Upper lobe of left lung (tissue), 6 donors: Measurements from ENCODE around the gene WNT2B. TPM values are rescaled to one million over a fixed set of nuclear protein-coding genes. Genes with fewer than 3 reads are reported as not detected.

ENCODE experiments used
- ATAC-seq, 2 donors: fragments of 200-7000 bp; cut with Tn5 transposase; one replicate each; pipeline ENCODE4 v1.9.1; 2022; ENCODE audit warnings: mild to moderate bottlenecking in 2 of 2, moderate library complexity in 2 of 2; ENCODE audit not compliant: low FRiP score in 2 of 2
- DNase-seq, 2 donors: peaks; one replicate each; pipeline ENCODE4 v3.0.0-alpha.2; 2019 to 2020
- H3K27ac ChIP-seq, 4 donors: fragments of 200-600 bp; sonication (generic); one replicate each; pipeline ENCODE4 v1.5.1; 2016 to 2019
- H3K27me3 ChIP-seq, 4 donors: fragments of 200-600 bp; sonication (generic); one replicate each; pipeline ENCODE4 v1.5.1; 2017 to 2019
- H3K36me3 ChIP-seq, 4 donors: fragments of 200-600 bp; sonication (generic); one replicate each; pipeline ENCODE4 v1.5.1; 2016 to 2019
- H3K4me1 ChIP-seq, 4 donors: fragments of 200-600 bp; sonication (generic); one replicate each; pipeline ENCODE4 v1.5.1; 2018 to 2019
- H3K4me3 ChIP-seq, 4 donors: fragments of 200-600 bp; sonication (generic); one replicate each; pipeline ENCODE4 v1.5.1; 2017 to 2019; ENCODE audit warnings: mild to moderate bottlenecking in 2 of 4, moderate library complexity in 1 of 4
- H3K9me3 ChIP-seq, 4 donors: fragments of 200-600 bp; sonication (generic); one replicate each; pipeline ENCODE4 v1.5.1; 2018 to 2019
- CTCF ChIP-seq, 6 experiments: fragments of 450-650 bp in 4 of 6; fragments of 200-600 bp in 2 of 6; sonication (generic) in 2 of 6; IDR thresholded peaks; one replicate each; pipeline ENCODE4 v1.5.1; 2016 to 2019; ENCODE audit warnings: antibody characterized with exemption in 6 of 6
- EP300 ChIP-seq, 4 donors: sonication (generic); formaldehyde crosslinking; IDR thresholded peaks; one replicate each; pipeline ENCODE4 v1.5.1; 2017; ENCODE audit warnings: antibody characterized with exemption in 4 of 4, control low read depth in 2 of 4
- POLR2A ChIP-seq, 4 donors: fragments of 450-650 bp; IDR thresholded peaks; one replicate each; pipeline ENCODE4 v1.5.1; 2016 to 2017; ENCODE audit warnings: antibody characterized with exemption in 4 of 4, mild to moderate bottlenecking in 2 of 4
- POLR2AphosphoS5 ChIP-seq, 2 donors: sonication (generic); formaldehyde crosslinking; IDR thresholded peaks; one replicate each; pipeline ENCODE4 v1.5.1; 2017; ENCODE audit warnings: antibody characterized with exemption in 2 of 2
- WGBS, 2 donors: methylation state at CpG; one replicate each; pipeline ENCODE4 v1.1.5; 2017 to 2018; 5-methylcytosine and 5-hydroxymethylcytosine counted together
- total RNA-seq, 6 donors: library from RNA; depleted of rRNA in 4 of 6; stranded (reverse); fragments of >200 nt in 4 of 6; gene quantifications; one replicate each; pipeline versions ENCODE4 v1.1.0 to v1.2.1, GENCODE V29; 2016 to 2021
- donor health status: DM: no; HTN: no; CAD: no; lungs with moderate emphysema.
- donor health status: DM: no; HTN: yes; CAD: no; lungs with severe emphysema.

WNT2B gene
- total RNA-seq = 10 to 100 TPM in 3 of 6 donors, 1 to 10 TPM in 3; 4.5 to 19.9 (median 9.5) TPM

- WGBS, 2 donors = 1% methylated on average over 31 to 51 of the region's 69 CpGs
- no peaks in the 10 kb centered on the region for H3K9me3 ChIP-seq
- H3K27me3 ChIP-seq = peaks cover 0 to 21% (median 2%) of the 10 kb centered on the region in 4 donors
- DNase-seq (peak in 1 of 2 donors; percentile 90), ATAC-seq (peak in 1 of 2 donors; percentile 76)
- no peak for TF ChIP-seq POLR2AphosphoS5 (IDR thresholded peaks at IDR 0.05)
- TF ChIP-seq EP300 (IDR thresholded peaks at IDR 0.05) = no peak
- TF ChIP-seq CTCF (IDR thresholded peaks at IDR 0.05) = peak in 1 of 6 experiments; percentile 37
- H3K4me1 ChIP-seq = peaks cover 16 to 36% (median 20%) of the 10 kb centered on the region in 4 donors
- peak within 1 kb of the TSS; percentile 37 to 62 (median 56) for H3K4me3 ChIP-seq
- H3K27ac ChIP-seq = peak within 1 kb of the TSS in 3 of 4 donors; percentile 18 to 77 (median 61)
- H3K36me3 ChIP-seq = no peaks in the 10 kb centered on the region
These were observed at the start of gene WNT2B for GRCh38 chr1:112508278-112509004. Gene WNT2B, plus strand, starts transcription at chr1:112508965. Its CDS starts 298 bp downstream, at chr1:112509263.

- no peak for TF ChIP-seq POLR2A (IDR thresholded peaks at IDR 0.05)
- no peak for TF ChIP-seq POLR2AphosphoS5 (IDR thresholded peaks at IDR 0.05)
- TF ChIP-seq CTCF (IDR thresholded peaks at IDR 0.05) = no peak
- no peak for TF ChIP-seq EP300 (IDR thresholded peaks at IDR 0.05)
- 42 to 48% methylated on average over 2 of the region's 2 CpGs for WGBS, 2 donors
- ATAC-seq = no peak
- DNase-seq = no peak
- no peaks in the 10 kb centered on the region for H3K27me3 ChIP-seq
- no peak overlapping the region for H3K4me3 ChIP-seq
- H3K27ac ChIP-seq = peak overlapping the region; percentile 65 to 77 (median 72)
- H3K4me1 ChIP-seq = peaks cover 27 to 48% (median 34%) of the 10 kb centered on the region in 4 donors
- peaks cover 8 to 35% (median 16%) of the 10 kb centered on the region in 4 donors for H3K36me3 ChIP-seq
- H3K9me3 ChIP-seq = no peaks in the 10 kb centered on the region
These were observed 48.1 kb upstream of the WNT2B start for GRCh38 chr1:112460615-112461014.

- Histone ChIP-seq H3K4me3 (no peak overlapping the region), H3K36me3 (peaks cover 5 to 27% (median 9%) of the 10 kb centered on the region in 4 donors), H3K4me1 (peaks cover 30 to 56% (median 40%) of the 10 kb centered on the region in 4 donors), H3K27me3 (no peaks in the 10 kb centered on the region), H3K27ac (peak overlapping the region; percentile 65 to 77 (median 73)), H3K9me3 (no peaks in the 10 kb centered on the region)
- TF ChIP-seq POLR2AphosphoS5 (IDR thresholded peaks at IDR 0.05) (peak; percentile 21 to 73), EP300 (IDR thresholded peaks at IDR 0.05) (peak in 1 of 4 donors; percentile 66), CTCF (IDR thresholded peaks at IDR 0.05) (no peak)
- ATAC-seq = peak; percentile 9 to 76
- 39 to 83% methylated on average over 3 of the region's 3 CpGs for WGBS, 2 donors
- DNase-seq = no peak
These were observed 47.4 kb upstream of the WNT2B start for GRCh38 chr1:112461200-112461871.

- DNase-seq = no peak
- WGBS, 2 donors = 71 to 83% methylated on average over 1 of the region's 1 CpG
- H3K27me3 ChIP-seq = no peaks in the 10 kb centered on the region
- H3K9me3 ChIP-seq = no peaks in the 10 kb centered on the region
- peaks cover 34 to 64% (median 47%) of the 10 kb centered on the region in 4 donors for H3K4me1 ChIP-seq
- no peak for ATAC-seq
- no peak overlapping the region for H3K4me3 ChIP-seq
- H3K27ac ChIP-seq = peak overlapping the region in 3 of 4 donors; percentile 65 to 77 (median 74)
- peaks cover 0 to 12% (median 0%) of the 10 kb centered on the region in 4 donors for H3K36me3 ChIP-seq
- no peak for TF ChIP-seq EP300 (IDR thresholded peaks at IDR 0.05)
- no peak for TF ChIP-seq POLR2A (IDR thresholded peaks at IDR 0.05)
- TF ChIP-seq POLR2AphosphoS5 (IDR thresholded peaks at IDR 0.05) = no peak
- no peak for TF ChIP-seq CTCF (IDR thresholded peaks at IDR 0.05)
These were observed 45.8 kb upstream of the WNT2B start for GRCh38 chr1:112462953-112463279.
